HepG2 (cell line): ENCODE measurements around the gene HOXD8. TPM values are rescaled to one million over a fixed set of nuclear protein-coding genes. Genes with fewer than 3 reads are reported as not detected.

Source experiments
- ATAC-seq: fragments of 200-7000 bp; cut with Tn5 transposase; 3 replicates; pipeline ENCODE4 v1.9.1; 2020; ENCODE audit warnings: mild to moderate bottlenecking, moderate library complexity
- BruUV-seq: library from RNA; stranded (reverse); fragments of 400-500 nt; replicated peaks from 2 replicates; lab custom pipeline; 2021; lab: Mats Ljungman, UMichigan
- CTCF ChIA-PET: fragments of 300-600 bp; formaldehyde crosslinking; extraction: SDS; loops from one replicate; lab custom pipeline; 2021; ENCODE audit warnings: low total read pairs, inconsistent platforms, low intra/inter-chr PET ratio; lab: Yijun Ruan, JAX
- POLR2A ChIA-PET: fragments of 350-600 bp; sonication (Branson Sonifier 250); formaldehyde crosslinking; loops from one replicate; lab custom pipeline; 2020; ENCODE audit warnings: antibody characterized with exemption, inconsistent platforms; lab: Yijun Ruan, JAX
- DNase-seq: peaks from one replicate; pipeline ENCODE4 v3.0.0-alpha.2; 2015; ENCODE audit warnings: low spot score
- FAIRE-seq: peaks from 3 replicates; lab custom pipeline; 2011; peaks lifted over from hg19 to GRCh38; lab: Jason Lieb, UNC
- H2AFZ ChIP-seq: one replicate; pipeline ENCODE4 v1.6.1; 2011; ENCODE audit warnings: low read length, inconsistent platforms
- H3K27ac ChIP-seq: fragments of 300-600 bp; 3 replicates; pipeline ENCODE4 v1.8.0; 2011; ENCODE audit warnings: mixed run types, mild to moderate bottlenecking, mixed read lengths, low read length, inconsistent platforms; ENCODE audit not compliant: insufficient read depth; ENCODE audit errors: extremely low read length
- H3K27me3 ChIP-seq, 2 experiments: fragments of 200-600 bp in 1 of 2; 2 replicates in 1 of 2; 3 replicates in 1 of 2; pipeline versions ENCODE4 v1.6.0 to v1.8.0; 2011; ENCODE audit warnings: low read length in 2 of 2, mild to moderate bottlenecking in 2 of 2, moderate library complexity in 2 of 2, inconsistent platforms in 1 of 2; ENCODE audit not compliant: insufficient read depth in 2 of 2, control insufficient read depth in 1 of 2
- H3K36me3 ChIP-seq, 2 experiments: fragments of 200-600 bp in 1 of 2; replicated peaks in 1 of 2; 2 replicates in 1 of 2; 3 replicates in 1 of 2; pipeline versions ENCODE4 v1.5.1 to v1.8.0; 2011; ENCODE audit warnings: low read length in 2 of 2, inconsistent platforms in 1 of 2; ENCODE audit not compliant: insufficient read depth in 2 of 2, control insufficient read depth in 1 of 2
- H3K4me1 ChIP-seq: 2 replicates; pipeline ENCODE4 v1.5.1; 2012; ENCODE audit warnings: low read length, inconsistent platforms; ENCODE audit not compliant: insufficient read depth
- H3K4me2 ChIP-seq: 2 replicates; pipeline ENCODE4 v1.6.0; 2011; ENCODE audit warnings: low read depth, low read length, inconsistent platforms
- H3K4me3 ChIP-seq, 3 experiments: fragments of 200-600 bp in 1 of 3; sonication (generic), shearing (Covaris generic) in 1 of 3; replicated peaks in 1 of 3; 2 replicates each; pipeline ENCODE4 v1.5.1; 2011 to 2016; ENCODE audit warnings: low read length in 3 of 3, inconsistent platforms in 2 of 3, low read depth in 2 of 3, mild to moderate bottlenecking in 2 of 3, control low read depth in 1 of 3, mixed read lengths in 1 of 3; ENCODE audit not compliant: insufficient read depth in 1 of 3
- H3K79me2 ChIP-seq: one replicate; pipeline ENCODE4 v1.6.1; 2011; ENCODE audit warnings: low read length, inconsistent platforms; ENCODE audit not compliant: insufficient read depth
- H3K9ac ChIP-seq: 2 replicates; pipeline ENCODE4 v1.6.0; 2011; ENCODE audit warnings: mild to moderate bottlenecking, low read depth, low read length, inconsistent platforms; ENCODE audit not compliant: insufficient read depth
- H3K9me3 ChIP-seq: 2 replicates; pipeline ENCODE4 v1.5.1; 2012; ENCODE audit warnings: mild to moderate bottlenecking, low read length
- H4K20me1 ChIP-seq: 2 replicates; pipeline ENCODE4 v1.6.0; 2011; ENCODE audit warnings: inconsistent platforms, mild to moderate bottlenecking, low read length, moderate library complexity; ENCODE audit not compliant: insufficient read depth
- AGO1 ChIP-seq: fragments of 200-400 bp; formaldehyde crosslinking; IDR thresholded peaks from 2 replicates; pipeline ENCODE4 v1.6.1; 2017; ENCODE audit warnings: mild to moderate bottlenecking, low read depth, low read length, moderate library complexity; ENCODE audit not compliant: poor library complexity, severe bottlenecking
- FOXO1 ChIP-seq: sonication (generic); formaldehyde crosslinking; IDR thresholded peaks from 2 replicates; pipeline ENCODE4 v1.4.0; 2020; ENCODE audit warnings: missing genetic modification reagents
- HMG20B ChIP-seq: conservative IDR thresholded peaks from 2 replicates; pipeline ENCODE4 v1.6.1; 2016; ENCODE audit warnings: missing genetic modification reagents, missing compliant biosample characterization
- JUNB ChIP-seq: sonication (generic); formaldehyde crosslinking; IDR thresholded peaks from 2 replicates; pipeline ENCODE4 v1.8.0; 2022; ENCODE audit warnings: missing genetic modification reagents, mild to moderate bottlenecking, borderline replicate concordance
- NBN ChIP-seq: fragments of 450-650 bp; conservative IDR thresholded peaks from 2 replicates; pipeline ENCODE4 v1.6.1; 2017
- NPAS2 ChIP-seq: sonication (generic); formaldehyde crosslinking; IDR thresholded peaks from 2 replicates; pipeline ENCODE4 v1.8.0; 2022; ENCODE audit warnings: mild to moderate bottlenecking, missing genetic modification reagents, borderline replicate concordance
- SKI ChIP-seq: fragments of 450-650 bp; IDR thresholded peaks from one replicate; pipeline ENCODE4 v1.6.1; 2018; ENCODE audit warnings: mild to moderate bottlenecking; ENCODE audit not compliant: partially characterized antibody
- TFDP2 ChIP-seq: sonication (generic); formaldehyde crosslinking; IDR thresholded peaks from 2 replicates; pipeline ENCODE4 v1.4.0; 2020; ENCODE audit warnings: missing genetic modification reagents
- TGIF2 ChIP-seq: IDR thresholded peaks from 2 replicates; pipeline ENCODE4 v1.6.1; 2016; ENCODE audit warnings: control low read depth, missing compliant biosample characterization
- ZBTB21 ChIP-seq: sonication (generic); formaldehyde crosslinking; IDR thresholded peaks from 2 replicates; pipeline ENCODE4 v1.4.0; 2020; ENCODE audit warnings: missing genetic modification reagents
- ZBTB4 ChIP-seq: sonication (generic); formaldehyde crosslinking; IDR thresholded peaks from 2 replicates; pipeline ENCODE4 v1.4.0; 2020; ENCODE audit warnings: missing genetic modification reagents, mild to moderate bottlenecking, borderline replicate concordance
- ZNF10 ChIP-seq: sonication (generic); formaldehyde crosslinking; IDR thresholded peaks from 2 replicates; pipeline ENCODE4 v1.4.0; 2020; ENCODE audit warnings: mild to moderate bottlenecking, low read depth, missing genetic modification reagents, borderline replicate concordance
- ZNF207 ChIP-seq: fragments of 450-650 bp; IDR thresholded peaks from 2 replicates; pipeline ENCODE4 v1.6.1; 2016; ENCODE audit warnings: antibody characterized with exemption, borderline replicate concordance
- ZNF326 ChIP-seq: sonication (generic); formaldehyde crosslinking; IDR thresholded peaks from 2 replicates; pipeline ENCODE4 v1.4.0; 2020; ENCODE audit warnings: missing genetic modification reagents, borderline replicate concordance
- ZNF780A ChIP-seq: sonication (generic); formaldehyde crosslinking; IDR thresholded peaks from 2 replicates; pipeline ENCODE4 v1.8.0; 2022; ENCODE audit warnings: mild to moderate bottlenecking, missing genetic modification reagents, moderate library complexity
- in situ Hi-C: cut with HindIII; loops from 2 replicates; pipeline ENCODE4 v1.10.0; 2017; ENCODE audit warnings: low pct_unique_long_range_greater_than_20kb; ENCODE audit not compliant: extremely low pct_ligation_motif_present
- intact Hi-C: fragments of 100-400 bp; cut with micrococcal nuclease; formaldehyde crosslinking; loops from one replicate; pipeline ENCODE4 v1.10.0; 2022; ENCODE audit not compliant: unreplicated experiment
- polyA plus RNA-seq, 8 experiments: library from polyadenylated mRNA; depleted of rRNA in 3 of 8; stranded (reverse) in 7 of 8; unstranded in 1 of 8; fragments of >200 nt; fragmentation: Illumina TruSeq in 4 of 8; extraction: Trizol in 4 of 8; gene quantifications; 2 replicates each; pipeline versions ENCODE4 v1.2.1 to v1.2.3, GENCODE V29; 2011 to 2016; ENCODE audit warnings: low read depth in 4 of 8, missing spikeins in 1 of 8, mixed read lengths in 1 of 8; ENCODE audit not compliant: insufficient read depth in 1 of 8
- total RNA-seq, 5 experiments: library from RNA; depleted of rRNA; stranded (reverse); fragments of >200 nt; fragmentation: Illumina TruSeq; extraction: Trizol; gene quantifications; 2 replicates each; pipeline ENCODE4 v1.2.3, GENCODE V29; 2016; ENCODE audit warnings: low read depth in 1 of 5
- TF ChIP-seq, protein P1 (sequence below): IDR thresholded peaks from 2 replicates; pipeline ENCODE4 v1.6.1; 2016; ENCODE audit warnings: mild to moderate bottlenecking
- TF ChIP-seq, protein P2 (sequence below): sonication (generic); formaldehyde crosslinking; IDR thresholded peaks from 2 replicates; pipeline ENCODE4 v1.8.1; 2023; ENCODE audit warnings: mild to moderate bottlenecking, missing genetic modification reagents

The HOXD8 gene
- total and polyA plus RNA-seq, 2 of the 13 experiments (the other 11 are each of a cell fraction or from before 2014, with no cell fraction given): not detected

GRCh38 chr2:176133389-176133788, 3.9 kb downstream of the HOXD8 start:
- no peaks in the 10 kb centered on the region for H3K4me1 ChIP-seq
- POLR2A ChIA-PET: no interaction called here
- no peak overlapping the region for H3K4me3 ChIP-seq
- H3K27ac ChIP-seq: no peak overlapping the region
- H3K27me3 ChIP-seq: peaks cover 9 to 87% of the 10 kb centered on the region in 2 experiments
- H3K9ac ChIP-seq: no peak overlapping the region
- CTCF ChIA-PET: no interaction called here
- BruUV-seq: no TSS peak
- H2AFZ ChIP-seq: no peak overlapping the region
- no peak for DNase-seq
- no peak for FAIRE-seq
- H4K20me1 ChIP-seq: no peaks in the 10 kb centered on the region
- in situ Hi-C loops: no loop called here
- no peak for ATAC-seq
- intact Hi-C loops: no loop called here
- TF ChIP-seq FOXO1: no peak
- TF ChIP-seq TFDP2 (CRISPR knock-in tag): no peak
- TF ChIP-seq, protein P1, sequence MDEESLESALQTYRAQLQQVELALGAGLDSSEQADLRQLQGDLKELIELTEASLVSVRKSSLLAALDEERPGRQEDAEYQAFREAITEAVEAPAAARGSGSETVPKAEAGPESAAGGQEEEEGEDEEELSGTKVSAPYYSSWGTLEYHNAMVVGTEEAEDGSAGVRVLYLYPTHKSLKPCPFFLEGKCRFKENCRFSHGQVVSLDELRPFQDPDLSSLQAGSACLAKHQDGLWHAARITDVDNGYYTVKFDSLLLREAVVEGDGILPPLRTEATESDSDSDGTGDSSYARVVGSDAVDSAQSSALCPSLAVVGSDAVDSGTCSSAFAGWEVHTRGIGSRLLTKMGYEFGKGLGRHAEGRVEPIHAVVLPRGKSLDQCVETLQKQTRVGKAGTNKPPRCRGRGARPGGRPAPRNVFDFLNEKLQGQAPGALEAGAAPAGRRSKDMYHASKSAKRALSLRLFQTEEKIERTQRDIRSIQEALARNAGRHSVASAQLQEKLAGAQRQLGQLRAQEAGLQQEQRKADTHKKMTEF (CRISPR knock-in tag): no peak
- no peak for TF ChIP-seq AGO1
- TF ChIP-seq ZNF326 (CRISPR knock-in tag): no peak
- TF ChIP-seq NPAS2 (CRISPR knock-in tag): no peak
- TF ChIP-seq JUNB: no peak
- no peak for TF ChIP-seq HMG20B (CRISPR knock-in tag)
- no peak for TF ChIP-seq TGIF2 (CRISPR knock-in tag)
- TF ChIP-seq ZNF10 (CRISPR knock-in tag): no peak
- TF ChIP-seq, protein P2, sequence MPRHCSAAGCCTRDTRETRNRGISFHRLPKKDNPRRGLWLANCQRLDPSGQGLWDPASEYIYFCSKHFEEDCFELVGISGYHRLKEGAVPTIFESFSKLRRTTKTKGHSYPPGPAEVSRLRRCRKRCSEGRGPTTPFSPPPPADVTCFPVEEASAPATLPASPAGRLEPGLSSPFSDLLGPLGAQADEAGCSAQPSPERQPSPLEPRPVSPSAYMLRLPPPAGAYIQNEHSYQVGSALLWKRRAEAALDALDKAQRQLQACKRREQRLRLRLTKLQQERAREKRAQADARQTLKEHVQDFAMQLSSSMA (CRISPR knock-in tag): no peak
- TF ChIP-seq ZNF780A (CRISPR knock-in tag): no peak
- TF ChIP-seq NBN: no peak
- no peak for TF ChIP-seq ZNF207
- no peak for TF ChIP-seq ZBTB21 (CRISPR knock-in tag)
- TF ChIP-seq ZBTB4: no peak
- no peak for TF ChIP-seq SKI
- no peaks in the 10 kb centered on the region for H3K36me3 ChIP-seq
- no peaks in the 10 kb centered on the region for H3K9me3 ChIP-seq
- no peaks in the 10 kb centered on the region for H3K79me2 ChIP-seq
- no peak overlapping the region for H3K4me2 ChIP-seq
